IPS-20b (cell line): ENCODE results near the gene ZNF608.

Experiments used
- H3K27ac ChIP-seq: one replicate; pipeline ENCODE4 v1.5.1; 2013; ENCODE audit warnings: low read length
- H3K27me3 ChIP-seq: 2 replicates; pipeline ENCODE4 v1.6.1; 2013; ENCODE audit warnings: mild to moderate bottlenecking, low read length, inconsistent platforms; ENCODE audit not compliant: insufficient read depth
- H3K36me3 ChIP-seq: 2 replicates; pipeline ENCODE4 v1.6.1; 2013; ENCODE audit warnings: low read depth, mild to moderate bottlenecking, inconsistent platforms, low read length, moderate library complexity; ENCODE audit not compliant: insufficient read depth
- H3K4me1 ChIP-seq: 2 replicates; pipeline ENCODE4 v1.6.1; 2013; ENCODE audit warnings: mild to moderate bottlenecking, control low read depth, inconsistent platforms, low read length, moderate library complexity; ENCODE audit not compliant: insufficient read depth
- H3K4me3 ChIP-seq: 2 replicates; pipeline ENCODE4 v1.5.1; 2013; ENCODE audit warnings: mild to moderate bottlenecking, low read length, inconsistent platforms
- H3K9ac ChIP-seq: 2 replicates; pipeline ENCODE4 v1.6.1; 2013; ENCODE audit warnings: low read depth, mild to moderate bottlenecking, inconsistent platforms, low read length, moderate library complexity
- H3K9me3 ChIP-seq: 2 replicates; pipeline ENCODE4 v1.6.1; 2013; ENCODE audit warnings: mild to moderate bottlenecking, low read depth, low read length, inconsistent platforms; ENCODE audit not compliant: insufficient read depth

ZNF608 gene

GRCh38 chr5:124772457-124773200 is 26.2 kb upstream of the ZNF608 start:
- no peak overlapping the region for H3K27ac ChIP-seq
- H3K27me3 ChIP-seq = no peaks in the 10 kb centered on the region
- no peaks in the 10 kb centered on the region for H3K36me3 ChIP-seq
- H3K9ac ChIP-seq = no peak overlapping the region
- H3K4me1 ChIP-seq = peaks cover 4% of the 10 kb centered on the region; the same call in 1 of the 2 replicates
- no peaks in the 10 kb centered on the region for H3K9me3 ChIP-seq
- H3K4me3 ChIP-seq = no peak overlapping the region

DNA sequence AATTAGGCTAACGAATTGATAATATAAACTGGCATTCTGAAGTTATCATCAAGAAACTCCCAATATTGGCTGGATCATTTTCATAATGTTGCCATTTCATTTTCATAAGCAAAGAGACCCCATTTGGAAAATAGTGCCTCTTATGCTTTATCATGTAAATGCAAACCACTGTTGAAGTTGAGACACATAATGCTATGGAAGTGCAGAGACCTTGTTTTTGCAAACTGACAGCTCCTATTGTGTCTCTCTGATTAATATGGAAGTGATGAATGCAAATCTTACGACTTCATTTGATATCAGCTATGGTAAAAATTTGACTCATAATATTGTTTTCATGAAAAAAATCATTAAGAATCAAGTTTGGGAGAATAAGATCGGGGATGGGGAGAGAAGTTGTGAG is 25.3 kb upstream of the ZNF608 start:
- H3K4me1 ChIP-seq = peaks cover 8% of the 10 kb centered on the region
- H3K9me3 ChIP-seq = no peaks in the 10 kb centered on the region
- no peak overlapping the region for H3K9ac ChIP-seq
- H3K36me3 ChIP-seq = no peaks in the 10 kb centered on the region
- H3K27ac ChIP-seq = no peak overlapping the region
- no peaks in the 10 kb centered on the region for H3K27me3 ChIP-seq
- H3K4me3 ChIP-seq = no peak overlapping the region

DNA sequence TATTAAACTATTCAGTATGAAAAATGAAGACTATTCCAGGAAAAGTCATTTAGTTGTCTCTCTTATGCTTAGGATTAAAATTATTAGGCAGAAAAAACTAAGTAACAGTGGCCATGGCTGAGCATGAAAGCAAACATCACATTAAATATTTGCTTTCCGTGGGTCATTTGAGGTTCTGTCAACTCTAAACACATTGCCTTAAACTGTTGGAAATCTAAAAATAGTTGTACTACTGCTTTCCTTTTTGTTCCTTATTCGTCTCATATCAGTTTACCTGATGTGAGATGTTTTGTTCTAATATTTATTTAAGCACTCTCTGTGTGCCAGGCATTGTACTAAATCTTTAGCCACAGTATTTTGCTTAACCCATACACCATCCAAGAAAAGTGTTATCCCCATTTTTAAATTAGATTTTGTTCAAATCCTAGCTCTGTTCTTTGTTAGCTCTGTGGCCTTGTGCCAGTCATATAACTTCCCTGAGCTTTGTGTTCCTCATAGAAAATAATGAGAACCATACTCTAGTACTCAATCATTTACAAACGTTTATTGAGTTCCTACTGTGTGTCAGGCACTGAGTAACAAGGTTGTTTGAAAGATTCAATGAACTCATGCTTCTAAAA is 18.7 kb upstream of the ZNF608 start:
- no peak overlapping the region for H3K9ac ChIP-seq
- H3K27ac ChIP-seq = no peak overlapping the region
- no peaks in the 10 kb centered on the region for H3K36me3 ChIP-seq
- no peaks in the 10 kb centered on the region for H3K9me3 ChIP-seq
- no peaks in the 10 kb centered on the region for H3K27me3 ChIP-seq
- peaks cover 9% of the 10 kb centered on the region for H3K4me1 ChIP-seq
- H3K4me3 ChIP-seq = no peak overlapping the region

DNA sequence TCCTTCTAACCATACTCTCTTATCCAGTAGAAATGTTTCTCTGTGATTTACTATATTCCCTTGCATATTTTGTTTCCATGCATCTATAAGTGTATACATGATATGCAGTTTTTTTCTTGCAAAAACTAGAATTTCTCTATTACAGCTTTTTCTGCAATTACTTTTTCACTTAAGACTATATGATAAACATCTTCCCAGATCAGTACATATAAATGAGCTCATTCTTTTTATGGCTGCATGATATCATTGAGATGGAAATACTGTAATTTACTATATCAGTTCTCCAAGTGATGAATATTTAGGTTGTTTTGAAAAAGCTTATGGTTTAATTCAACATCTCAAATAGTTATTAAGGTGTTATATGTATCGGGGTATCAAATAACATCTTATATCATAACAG is 18.1 kb upstream of the ZNF608 start:
- Histone ChIP-seq H3K4me1 (peaks cover 9% of the 10 kb centered on the region), H3K9me3 (no peaks in the 10 kb centered on the region), H3K27ac (no peak overlapping the region)

DNA sequence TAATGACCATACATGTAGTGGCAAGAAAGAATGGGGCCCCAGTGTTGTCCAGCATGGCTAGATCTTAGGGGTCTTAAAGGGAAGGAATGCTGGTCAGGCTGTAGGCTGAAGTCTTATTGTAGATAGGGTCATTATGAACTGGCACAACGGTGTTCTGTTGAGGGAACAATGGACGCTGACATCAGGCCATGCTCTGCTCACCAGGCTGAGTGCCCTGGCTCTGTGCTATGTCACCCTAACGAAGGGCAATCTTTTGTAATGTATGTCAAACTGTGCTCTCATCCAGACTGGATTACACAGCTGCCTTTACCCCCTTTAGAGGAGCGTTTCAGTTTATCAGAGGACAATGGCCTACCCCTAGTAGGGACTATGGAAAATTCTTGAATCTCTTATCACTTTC is 14.6 kb upstream of the ZNF608 start:
- Histone ChIP-seq H3K27ac (no peak overlapping the region), H3K9ac (no peak overlapping the region), H3K36me3 (no peaks in the 10 kb centered on the region), H3K27me3 (no peaks in the 10 kb centered on the region), H3K4me3 (no peak overlapping the region), H3K4me1 (0 out of 2 replicates have a peak, but pooled peaks cover 4% of the 10 kb centered on the region), H3K9me3 (no peaks in the 10 kb centered on the region)

More for the DNA sequence above, 18.1 kb upstream of the ZNF608 start:
- no peak overlapping the region for H3K4me3 ChIP-seq
- no peaks in the 10 kb centered on the region for H3K27me3 ChIP-seq
- H3K36me3 ChIP-seq = no peaks in the 10 kb centered on the region
- H3K9ac ChIP-seq = no peak overlapping the region

GRCh38 chr5:124760608-124761007 is 14.2 kb upstream of the ZNF608 start:
- no peak overlapping the region for H3K27ac ChIP-seq
- H3K4me1 ChIP-seq = 0 out of 2 replicates have a peak, but pooled peaks cover 4% of the 10 kb centered on the region
- H3K36me3 ChIP-seq = no peaks in the 10 kb centered on the region
- H3K9ac ChIP-seq = no peak overlapping the region
- no peaks in the 10 kb centered on the region for H3K27me3 ChIP-seq
- no peaks in the 10 kb centered on the region for H3K9me3 ChIP-seq
- no peak overlapping the region for H3K4me3 ChIP-seq

GRCh38 chr5:124755565-124755964 is 9.1 kb upstream of the ZNF608 start:
- no peaks in the 10 kb centered on the region for H3K9me3 ChIP-seq

DNA sequence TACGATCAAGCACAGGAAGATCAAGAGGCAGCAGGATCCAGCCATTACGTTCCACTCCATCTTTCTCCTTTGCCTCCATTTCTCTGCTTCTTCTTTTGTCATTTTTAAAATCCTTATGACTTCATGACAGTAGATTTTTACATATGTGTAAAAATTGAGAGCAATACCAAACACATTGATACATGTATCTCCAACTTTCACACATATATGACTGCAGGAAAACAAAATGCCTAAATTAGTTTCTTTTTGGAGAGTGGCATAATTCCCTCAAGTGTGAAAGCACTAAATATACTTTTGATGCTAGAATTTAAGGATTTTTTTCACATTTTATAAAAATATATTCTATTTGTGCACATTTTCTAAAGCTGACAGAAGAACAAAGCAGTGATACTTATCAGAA is 8.6 kb upstream of the ZNF608 start:
- Histone ChIP-seq H3K27ac (no peak overlapping the region), H3K9ac (no peak overlapping the region), H3K9me3 (no peaks in the 10 kb centered on the region), H3K36me3 (no peaks in the 10 kb centered on the region), H3K4me1 (peaks cover 35% of the 10 kb centered on the region), H3K27me3 (no peaks in the 10 kb centered on the region), H3K4me3 (no peak overlapping the region)

More at GRCh38 chr5:124755565-124755964, 9.1 kb upstream of the ZNF608 start:
- Histone ChIP-seq H3K4me3 (no peak overlapping the region), H3K9ac (no peak overlapping the region), H3K27me3 (no peaks in the 10 kb centered on the region), H3K4me1 (peaks cover 31% of the 10 kb centered on the region; the same call in 1 of the 2 replicates), H3K27ac (no peak overlapping the region), H3K36me3 (no peaks in the 10 kb centered on the region)

DNA sequence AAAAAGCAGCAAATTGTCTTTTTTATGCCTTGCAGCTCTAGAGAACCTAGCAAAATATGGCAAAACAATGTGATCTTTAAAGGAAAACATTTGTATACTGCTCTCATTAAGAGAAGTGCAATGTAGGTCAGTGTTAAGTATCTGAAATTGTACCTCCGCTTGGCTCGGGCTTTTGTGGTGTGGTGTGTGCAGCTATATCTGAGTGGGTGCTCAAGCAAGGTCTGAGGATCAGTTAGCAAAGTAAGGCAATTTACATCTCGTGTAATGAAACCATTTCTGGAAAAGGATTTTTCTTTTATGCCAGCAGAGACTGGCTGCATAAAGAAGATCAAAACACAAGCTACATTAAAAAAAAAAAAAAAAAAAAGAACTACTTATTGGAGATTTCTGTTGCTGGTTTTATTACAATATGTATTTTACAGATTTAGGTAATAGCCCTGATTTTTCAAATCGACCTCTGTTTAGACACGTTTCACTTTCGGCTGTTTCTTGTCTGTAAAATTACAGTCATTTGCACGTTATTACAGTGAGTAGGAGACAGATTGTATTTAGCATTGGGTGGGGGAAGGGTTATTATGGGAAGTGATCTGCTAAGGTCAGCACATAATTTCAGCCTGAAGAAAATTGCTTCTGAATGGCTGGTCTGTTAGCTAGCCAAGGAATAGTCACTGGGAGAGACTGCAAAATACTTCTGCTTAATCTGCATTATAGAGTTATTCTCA is 7.9 kb upstream of the ZNF608 start:
- no peak overlapping the region for H3K27ac ChIP-seq
- no peak overlapping the region for H3K9ac ChIP-seq
- no peaks in the 10 kb centered on the region for H3K36me3 ChIP-seq
- no peaks in the 10 kb centered on the region for H3K27me3 ChIP-seq
- peaks cover 42% of the 10 kb centered on the region for H3K4me1 ChIP-seq
- H3K4me3 ChIP-seq = no peak overlapping the region
- no peaks in the 10 kb centered on the region for H3K9me3 ChIP-seq

DNA sequence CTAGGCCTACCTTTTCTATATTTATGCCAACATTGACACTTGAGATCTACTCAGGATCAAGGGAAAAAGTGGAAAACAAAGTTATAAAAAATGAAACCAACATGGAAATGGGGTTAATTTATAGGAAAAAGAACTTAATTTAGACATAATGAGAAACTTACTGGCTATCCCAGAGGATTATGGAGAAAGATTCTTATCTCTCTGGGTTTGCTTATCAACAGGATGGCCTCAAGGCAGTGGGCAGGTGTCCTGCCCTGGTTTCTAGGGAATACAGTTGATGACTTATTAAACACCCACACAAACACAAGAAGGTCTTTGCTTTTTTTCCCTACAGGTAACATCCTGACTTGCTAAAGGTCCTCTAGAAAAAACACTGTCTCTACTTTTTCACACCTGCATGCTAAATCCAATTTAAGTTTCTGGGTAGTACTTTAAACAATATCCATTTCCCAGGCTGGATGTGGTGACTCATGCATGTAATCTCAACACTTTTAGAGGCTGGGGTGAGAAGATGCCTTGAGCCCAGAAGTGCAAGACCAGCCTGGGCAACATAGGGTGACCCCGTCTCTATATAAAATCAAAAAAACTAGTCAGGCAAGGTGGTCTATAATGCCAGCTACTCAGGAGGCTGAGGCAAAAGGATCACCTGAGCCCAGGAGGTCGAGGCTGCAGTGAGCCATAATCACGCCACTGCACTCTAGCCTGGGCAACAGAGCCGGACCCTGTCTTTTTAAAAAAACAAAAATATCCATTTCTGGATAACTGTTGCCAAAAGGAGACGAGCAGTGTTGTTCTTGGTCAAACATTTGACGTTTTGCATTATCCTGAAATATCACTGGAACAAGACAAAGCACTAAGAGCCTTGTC is 6.6 kb upstream of the ZNF608 start:
- no peaks in the 10 kb centered on the region for H3K9me3 ChIP-seq
- peaks cover 44% of the 10 kb centered on the region for H3K4me1 ChIP-seq
- no peak overlapping the region for H3K4me3 ChIP-seq
- no peaks in the 10 kb centered on the region for H3K27me3 ChIP-seq
- no peak overlapping the region for H3K9ac ChIP-seq
- no peak overlapping the region for H3K27ac ChIP-seq
- H3K36me3 ChIP-seq = no peaks in the 10 kb centered on the region

- H3K27ac ChIP-seq = peak overlapping the region; percentile 40
- no peaks in the 10 kb centered on the region for H3K9me3 ChIP-seq
- H3K9ac ChIP-seq = peak overlapping the region; percentile 92; the same call in 1 of the 2 replicates
- H3K4me1 ChIP-seq = peaks cover 44% of the 10 kb centered on the region
- H3K27me3 ChIP-seq = no peaks in the 10 kb centered on the region
- H3K4me3 ChIP-seq = peak overlapping the region; percentile 87
- no peaks in the 10 kb centered on the region for H3K36me3 ChIP-seq
Observed at GRCh38 chr5:124751031-124751430, 4.6 kb upstream of the ZNF608 start.
